GM21723 (cell line): ENCODE results near the gene GNAI3.

ENCODE experiments used
- ATAC-seq: cut with Tn5 transposase; IDR thresholded peaks from one replicate; pipeline ENCODE4 v1.9.1; 2021; ENCODE audit warnings: mild to moderate bottlenecking, moderate library complexity; ENCODE audit not compliant: unreplicated experiment

Gene GNAI3

GRCh38 chr1:109543988-109544735, 4.3 kb upstream of the GNAI3 start:
- no peak for ATAC-seq

- peak; percentile 48 for ATAC-seq
These were observed 1.9 kb upstream of the GNAI3 start for GRCh38 chr1:109546311-109547109.

- ATAC-seq = peak; percentile 17
These were observed 723 bp upstream of the GNAI3 start for GRCh38 chr1:109547463-109548320.

DNA sequence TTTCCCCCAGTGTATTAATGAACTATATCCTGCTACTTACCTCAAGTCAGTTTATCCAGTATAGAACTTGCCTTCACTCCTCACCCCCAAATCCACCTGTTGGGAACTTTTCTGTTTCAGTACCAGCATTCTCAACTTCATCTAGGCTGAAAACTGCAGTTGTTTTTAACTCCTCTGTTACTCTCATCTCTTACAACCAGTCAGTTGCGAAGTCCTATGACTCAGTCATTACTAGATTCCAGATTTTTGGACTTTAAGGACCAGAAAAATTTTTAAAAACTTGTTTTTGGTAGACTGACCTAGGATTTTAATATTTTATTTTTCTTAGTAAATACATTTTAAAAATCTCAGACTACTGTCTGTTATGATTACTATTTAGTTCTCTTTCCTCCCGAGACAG, 8.1 kb downstream of the GNAI3 start:
- no peak for ATAC-seq

- no peak for ATAC-seq
These were observed 9.1 kb downstream of the GNAI3 start for GRCh38 chr1:109557520-109557919.

DNA sequence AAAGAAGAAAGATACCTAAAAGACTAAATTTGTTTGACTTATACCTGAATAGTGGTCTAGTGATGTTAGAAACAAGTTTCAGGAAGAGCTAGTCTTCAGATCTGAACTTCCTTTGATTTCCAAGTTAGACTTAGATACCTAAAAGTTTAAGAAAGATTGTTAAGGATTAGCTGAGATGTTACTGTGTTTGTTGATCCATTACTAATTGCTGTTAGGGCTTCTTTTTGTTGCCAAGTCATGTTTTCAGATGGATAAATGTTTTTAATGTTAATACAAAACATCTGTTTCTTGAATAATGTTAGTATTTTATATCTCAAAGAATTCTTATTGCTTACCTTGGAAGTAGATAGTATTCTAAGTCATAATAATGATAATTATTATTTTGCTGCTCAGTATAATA, 11.6 kb downstream of the GNAI3 start:
- no peak for ATAC-seq

GRCh38 chr1:109564194-109564878, 15.9 kb downstream of the GNAI3 start:
- no peak for ATAC-seq

- ATAC-seq = no peak
These were observed 16.8 kb downstream of the GNAI3 start for GRCh38 chr1:109565241-109565640.

- no peak for ATAC-seq
These were observed 18.6 kb downstream of the GNAI3 start for GRCh38 chr1:109566982-109567381.

GRCh38 chr1:109567877-109568672, 19.7 kb downstream of the GNAI3 start:
- ATAC-seq = no peak

DNA sequence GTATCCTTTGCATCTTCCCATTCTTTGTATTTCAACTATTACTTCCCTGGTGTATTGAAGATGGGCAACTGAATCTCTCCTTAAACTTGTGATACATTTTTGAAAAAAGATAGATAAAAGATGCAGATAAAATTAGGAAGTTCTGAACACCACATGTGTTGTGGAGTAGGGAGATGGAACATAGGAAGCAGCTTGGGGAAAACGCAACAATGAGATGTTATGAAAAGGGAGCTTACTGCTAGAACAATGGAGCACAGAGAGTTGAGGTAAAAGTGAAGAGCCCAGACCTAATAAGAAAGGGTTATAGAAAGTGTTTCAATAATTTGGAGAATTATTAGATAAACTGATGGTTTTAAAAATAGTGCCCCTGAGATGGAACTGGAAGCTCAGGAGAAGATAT, 20.9 kb downstream of the GNAI3 start:
- ATAC-seq = no peak

GRCh38 chr1:109570414-109570813, 22.0 kb downstream of the GNAI3 start:
- ATAC-seq = no peak

- no peak for ATAC-seq
These were observed 25.4 kb downstream of the GNAI3 start for GRCh38 chr1:109573785-109574184.

DNA sequence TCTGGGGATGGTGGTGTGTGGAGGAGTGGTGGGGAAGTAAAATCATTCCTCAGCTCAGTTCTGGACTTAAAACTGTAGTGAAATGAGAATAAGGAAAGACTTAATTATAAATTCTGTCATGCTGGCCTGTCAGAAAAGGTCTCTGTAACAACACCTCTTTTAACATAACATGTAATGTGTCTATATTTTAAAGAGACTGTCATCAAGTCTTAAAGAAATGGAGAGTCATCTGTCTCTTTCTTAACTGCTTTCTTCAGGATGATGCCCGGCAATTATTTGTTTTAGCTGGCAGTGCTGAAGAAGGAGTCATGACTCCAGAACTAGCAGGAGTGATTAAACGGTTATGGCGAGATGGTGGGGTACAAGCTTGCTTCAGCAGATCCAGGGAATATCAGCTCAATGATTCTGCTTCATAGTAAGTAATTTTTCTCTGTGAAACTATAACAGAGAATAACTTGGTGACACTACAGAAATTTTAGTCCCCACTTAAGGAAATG, 30.6 kb downstream of the GNAI3 start:
- ATAC-seq = no peak

GRCh38 chr1:109579491-109579890, 31.1 kb downstream of the GNAI3 start:
- no peak for ATAC-seq

DNA sequence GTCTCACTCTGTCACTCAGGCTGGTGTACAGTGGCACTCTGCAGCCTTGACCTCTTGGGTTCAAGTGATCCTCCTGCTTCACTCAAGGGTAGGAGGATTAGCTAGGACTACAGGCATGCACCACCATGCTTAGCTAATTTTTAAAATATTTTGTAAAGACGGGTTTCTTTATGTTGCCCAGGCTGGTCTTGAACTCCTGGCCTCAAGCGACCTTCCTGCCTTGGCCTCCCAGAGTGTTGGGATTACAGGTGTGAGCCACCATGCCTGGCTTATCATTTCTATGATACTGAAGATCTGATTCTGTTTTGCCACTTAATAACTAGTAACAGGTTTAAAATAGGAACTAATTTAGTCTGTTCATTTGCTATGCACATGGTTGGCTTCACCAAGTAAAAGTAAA, 33.6 kb downstream of the GNAI3 start:
- no peak for ATAC-seq

DNA sequence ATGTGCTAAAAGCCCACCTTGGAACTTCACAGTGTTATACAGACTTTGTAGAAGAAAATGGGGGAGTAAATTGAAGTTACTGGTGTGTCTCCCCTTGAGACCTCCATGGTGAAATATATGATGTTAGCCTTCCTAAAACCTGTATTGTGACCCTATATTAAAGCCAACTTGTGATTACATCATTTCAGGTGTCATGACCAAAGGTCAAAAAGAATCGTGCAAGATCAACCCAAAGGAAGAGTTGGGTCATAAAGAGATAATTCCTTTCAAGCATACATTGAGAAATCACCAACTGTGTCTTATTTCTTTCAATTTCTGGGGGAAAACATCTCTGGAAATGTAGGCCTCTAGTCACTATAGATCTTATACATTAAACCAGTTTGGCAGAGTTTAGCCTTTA, 36.4 kb downstream of the GNAI3 start:
- no peak for ATAC-seq

DNA sequence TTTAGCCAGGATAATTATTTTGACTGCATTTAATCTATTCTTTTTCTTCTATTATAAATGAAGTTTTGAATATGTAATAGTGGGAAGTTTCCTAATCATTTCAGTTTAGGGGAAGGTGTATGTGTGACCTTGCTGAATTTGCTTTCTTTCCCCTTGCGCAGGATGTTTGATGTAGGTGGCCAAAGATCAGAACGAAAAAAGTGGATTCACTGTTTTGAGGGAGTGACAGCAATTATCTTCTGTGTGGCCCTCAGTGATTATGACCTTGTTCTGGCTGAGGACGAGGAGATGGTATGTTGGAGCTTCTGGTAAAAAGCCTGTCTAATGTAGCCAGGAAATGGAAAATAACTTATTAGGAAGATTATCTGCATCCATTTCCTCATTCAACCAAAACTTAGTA, 37.6 kb downstream of the GNAI3 start:
- no peak for ATAC-seq

DNA sequence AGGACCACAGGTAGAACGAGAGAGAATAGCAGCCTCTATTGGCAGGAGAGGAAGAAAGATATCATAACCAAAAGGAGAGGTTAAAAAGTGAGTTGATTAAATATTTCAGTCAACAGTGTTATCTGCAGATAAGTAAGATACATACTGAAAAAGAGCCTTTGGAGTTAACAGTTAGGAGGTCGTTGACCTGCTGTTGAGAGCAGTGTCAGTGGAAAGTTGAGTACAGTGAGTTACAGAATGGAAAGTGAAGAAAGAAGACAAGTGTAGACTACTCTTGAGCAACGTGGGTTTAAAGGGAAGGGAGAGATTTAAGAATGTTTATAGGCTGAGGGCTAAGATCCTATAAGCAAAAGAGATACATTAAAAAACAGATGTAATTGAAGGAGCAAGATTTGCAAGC, 40.8 kb downstream of the GNAI3 start:
- no peak for ATAC-seq

GRCh38 chr1:109589679-109590078, 41.3 kb downstream of the GNAI3 start:
- no peak for ATAC-seq
